CD4-positive, CD25-positive, alpha-beta regulatory T cell (primary cell): ENCODE measurements around the gene SEMA3A. TPM values are rescaled to one million over a fixed set of nuclear protein-coding genes. Genes with fewer than 3 reads are reported as not detected.

Experiments
- ATAC-seq, 2 donors: fragments of 150-1000 bp; cut with Tn5 transposase; one replicate each; pipeline ENCODE4 v1.10.0; 2021; ENCODE audit warnings: low read depth in 2 of 2, moderate number of reproducible peaks in 2 of 2, moderate library complexity in 1 of 2
- DNase-seq, 3 donors: peaks; one replicate each; pipeline versions ENCODE4 v3.0.0 to v3.0.0-alpha.2; 2012 to 2022; ENCODE audit warnings: mixed read lengths in 1 of 3
- H3K27ac ChIP-seq: one replicate; pipeline ENCODE4 v1.7.0; 2013; ENCODE audit warnings: mild to moderate bottlenecking, low read length; ENCODE audit not compliant: insufficient read depth, poor library complexity, severe bottlenecking
- H3K27me3 ChIP-seq: one replicate; pipeline ENCODE4 v1.7.0; 2013; ENCODE audit warnings: low read length; ENCODE audit not compliant: control insufficient read depth, insufficient read depth
- H3K36me3 ChIP-seq: one replicate; pipeline ENCODE4 v1.7.0; 2013; ENCODE audit warnings: mild to moderate bottlenecking, low read length, moderate library complexity; ENCODE audit not compliant: control insufficient read depth, insufficient read depth
- H3K4me1 ChIP-seq: 2 replicates; pipeline ENCODE4 v1.7.0; 2013; ENCODE audit warnings: mild to moderate bottlenecking, low read length; ENCODE audit not compliant: insufficient read depth, control insufficient read depth, poor library complexity, severe bottlenecking
- H3K4me3 ChIP-seq: one replicate; pipeline ENCODE4 v1.7.0; 2013; ENCODE audit warnings: low read depth, mild to moderate bottlenecking, low read length, moderate library complexity
- H3K9me3 ChIP-seq, 2 experiments: 1 replicate in 1 of 2; 2 replicates in 1 of 2; pipeline ENCODE4 v1.7.0; 2013; ENCODE audit warnings: low read length in 2 of 2, mild to moderate bottlenecking in 1 of 2, moderate library complexity in 1 of 2; ENCODE audit not compliant: control insufficient read depth in 2 of 2
- H3K27ac Mint-ChIP-seq, 3 donors: one replicate each; pipeline ENCODE4 v1.8.0; 2020 to 2022; ENCODE audit warnings: mild to moderate bottlenecking in 3 of 3, mixed read lengths in 3 of 3, moderate library complexity in 2 of 3
- H3K27me3 Mint-ChIP-seq: one replicate; pipeline ENCODE4 v1.8.0; 2022; ENCODE audit warnings: mild to moderate bottlenecking, mixed read lengths
- H3K36me3 Mint-ChIP-seq: one replicate; pipeline ENCODE4 v1.8.0; 2020; ENCODE audit warnings: mixed read lengths
- H3K4me1 Mint-ChIP-seq, 4 donors: one replicate each; pipeline ENCODE4 v1.8.0; 2020 to 2022; ENCODE audit warnings: mixed read lengths in 4 of 4, mild to moderate bottlenecking in 1 of 4
- H3K4me3 Mint-ChIP-seq, 4 donors: one replicate each; pipeline ENCODE4 v1.8.0; 2020 to 2022; ENCODE audit warnings: mild to moderate bottlenecking in 4 of 4, mixed read lengths in 4 of 4, moderate library complexity in 3 of 4
- H3K9me3 Mint-ChIP-seq, 7 donors: one replicate each; pipeline ENCODE4 v1.8.0; 2020 to 2022; ENCODE audit warnings: mixed read lengths in 7 of 7, mild to moderate bottlenecking in 3 of 7, moderate library complexity in 2 of 7
- polyA plus RNA-seq, 4 donors: library from polyadenylated mRNA; unstranded; fragments of 300-500 nt; fragmentation: Illumina TruSeq; gene quantifications; one replicate each; pipeline ENCODE4 v1.2.3, GENCODE V29; 2021
- total RNA-seq: library from RNA; stranded (reverse); gene quantifications from one replicate; pipeline ENCODE4 v1.2.3, GENCODE V29; 2022

The SEMA3A gene
- total and polyA plus RNA-seq, 5 donors from 2014 or later, result not detected

GRCh38 chr7:84210301-84210700 is 15.7 kb upstream of the SEMA3A start:
- Mint-ChIP-seq H3K4me1 (no peaks in the 10 kb centered on the region), H3K4me3 (no peak overlapping the region), H3K27ac (no peak overlapping the region), H3K36me3 (no peaks in the 10 kb centered on the region), H3K27me3 (no peaks in the 10 kb centered on the region), H3K9me3 (peaks cover 0 to 8% (median under 1%) of the 10 kb centered on the region in 7 donors)
- no peaks in the 10 kb centered on the region for H3K27me3 ChIP-seq
- no peak for DNase-seq
- no peaks in the 10 kb centered on the region for H3K36me3 ChIP-seq
- H3K9me3 ChIP-seq, result no peaks in the 10 kb centered on the region
- H3K27ac ChIP-seq, result no peak overlapping the region
- ATAC-seq, result no peak
- H3K4me1 ChIP-seq, result no peaks in the 10 kb centered on the region
- H3K4me3 ChIP-seq, result no peak overlapping the region

GRCh38 chr7:84209006-84209405 is 14.4 kb upstream of the SEMA3A start:
- no peaks in the 10 kb centered on the region for H3K4me1 ChIP-seq
- H3K36me3 Mint-ChIP-seq, result no peaks in the 10 kb centered on the region
- H3K9me3 ChIP-seq, result peaks cover 0 to 4% of the 10 kb centered on the region in 2 experiments
- H3K36me3 ChIP-seq, result no peaks in the 10 kb centered on the region
- DNase-seq (no peak), ATAC-seq (no peak)
- no peak overlapping the region for H3K27ac ChIP-seq
- no peak overlapping the region for H3K27ac Mint-ChIP-seq
- H3K27me3 ChIP-seq, result no peaks in the 10 kb centered on the region
- H3K4me3 Mint-ChIP-seq, result no peak overlapping the region
- H3K4me1 Mint-ChIP-seq, result no peaks in the 10 kb centered on the region
- H3K9me3 Mint-ChIP-seq, result peaks cover 0 to 6% (median 0%) of the 10 kb centered on the region in 7 donors
- H3K27me3 Mint-ChIP-seq, result no peaks in the 10 kb centered on the region
- no peak overlapping the region for H3K4me3 ChIP-seq

GRCh38 chr7:84207615-84208014 is 13.0 kb upstream of the SEMA3A start:
- Mint-ChIP-seq H3K4me1 (no peaks in the 10 kb centered on the region), H3K27me3 (no peaks in the 10 kb centered on the region), H3K9me3 (peaks cover 0 to 10% (median 0%) of the 10 kb centered on the region in 7 donors), H3K4me3 (no peak overlapping the region), H3K36me3 (no peaks in the 10 kb centered on the region), H3K27ac (no peak overlapping the region)
- Histone ChIP-seq H3K27ac (no peak overlapping the region), H3K27me3 (no peaks in the 10 kb centered on the region), H3K36me3 (no peaks in the 10 kb centered on the region), H3K4me3 (no peak overlapping the region), H3K9me3 (peaks cover 0 to 4% of the 10 kb centered on the region in 2 experiments), H3K4me1 (no peaks in the 10 kb centered on the region)
- no peak for ATAC-seq
- DNase-seq, result no peak

- DNase-seq (no peak), ATAC-seq (no peak)
- H3K27ac ChIP-seq, result no peak overlapping the region
- no peaks in the 10 kb centered on the region for H3K27me3 ChIP-seq
- no peak overlapping the region for H3K4me3 ChIP-seq
- Mint-ChIP-seq H3K4me3 (no peak overlapping the region), H3K4me1 (no peaks in the 10 kb centered on the region), H3K9me3 (peaks cover 0 to 10% (median 0%) of the 10 kb centered on the region in 7 donors), H3K27me3 (no peaks in the 10 kb centered on the region), H3K36me3 (no peaks in the 10 kb centered on the region), H3K27ac (no peak overlapping the region)
- no peaks in the 10 kb centered on the region for H3K4me1 ChIP-seq
- no peaks in the 10 kb centered on the region for H3K36me3 ChIP-seq
- H3K9me3 ChIP-seq, result peaks cover 0 to 4% of the 10 kb centered on the region in 2 experiments
Measured at GRCh38 chr7:84207025-84207424, 12.4 kb upstream of the SEMA3A start.

GRCh38 chr7:84204655-84205054 is 10.1 kb upstream of the SEMA3A start:
- Mint-ChIP-seq H3K27ac (no peak overlapping the region), H3K4me3 (no peak overlapping the region), H3K27me3 (no peaks in the 10 kb centered on the region), H3K36me3 (no peaks in the 10 kb centered on the region), H3K9me3 (peaks cover 0 to 9% (median 0%) of the 10 kb centered on the region in 7 donors), H3K4me1 (no peaks in the 10 kb centered on the region)
- Histone ChIP-seq H3K4me3 (no peak overlapping the region), H3K9me3 (peaks cover 0 to 4% of the 10 kb centered on the region in 2 experiments), H3K4me1 (no peaks in the 10 kb centered on the region), H3K36me3 (no peaks in the 10 kb centered on the region), H3K27ac (no peak overlapping the region), H3K27me3 (no peaks in the 10 kb centered on the region)
- ATAC-seq, result no peak
- DNase-seq, result no peak

- H3K36me3 ChIP-seq, result no peaks in the 10 kb centered on the region
- H3K4me1 ChIP-seq, result no peaks in the 10 kb centered on the region
- DNase-seq (no peak), ATAC-seq (no peak)
- Mint-ChIP-seq H3K9me3 (peaks cover 0 to 9% (median 0%) of the 10 kb centered on the region in 7 donors), H3K27ac (no peak overlapping the region), H3K4me1 (no peaks in the 10 kb centered on the region), H3K36me3 (no peaks in the 10 kb centered on the region), H3K4me3 (no peak overlapping the region), H3K27me3 (no peaks in the 10 kb centered on the region)
- H3K9me3 ChIP-seq, result peaks cover 0 to 4% of the 10 kb centered on the region in 2 experiments
- H3K4me3 ChIP-seq, result no peak overlapping the region
- no peak overlapping the region for H3K27ac ChIP-seq
- no peaks in the 10 kb centered on the region for H3K27me3 ChIP-seq
Measured at GRCh38 chr7:84202855-84203254, 8.3 kb upstream of the SEMA3A start.

- Mint-ChIP-seq H3K27ac (no peak overlapping the region), H3K36me3 (no peaks in the 10 kb centered on the region), H3K27me3 (no peaks in the 10 kb centered on the region), H3K4me1 (peaks cover 0 to 3% (median 0%) of the 10 kb centered on the region in 4 donors), H3K9me3 (peaks cover 0 to 8% (median 0%) of the 10 kb centered on the region in 7 donors), H3K4me3 (no peak overlapping the region)
- DNase-seq (no peak), ATAC-seq (no peak)
- no peaks in the 10 kb centered on the region for H3K36me3 ChIP-seq
- no peaks in the 10 kb centered on the region for H3K27me3 ChIP-seq
- peaks cover 0 to 4% of the 10 kb centered on the region in 2 experiments for H3K9me3 ChIP-seq
- no peak overlapping the region for H3K4me3 ChIP-seq
- H3K4me1 ChIP-seq, result no peaks in the 10 kb centered on the region
- H3K27ac ChIP-seq, result no peak overlapping the region
Measured at GRCh38 chr7:84200859-84201258, 6.3 kb upstream of the SEMA3A start.

- no peak overlapping the region for H3K27ac Mint-ChIP-seq
- Histone ChIP-seq H3K4me3 (no peak overlapping the region), H3K9me3 (peaks cover 0 to 1% of the 10 kb centered on the region in 2 experiments), H3K36me3 (no peaks in the 10 kb centered on the region), H3K27ac (no peak overlapping the region), H3K27me3 (no peaks in the 10 kb centered on the region), H3K4me1 (no peaks in the 10 kb centered on the region)
- no peak overlapping the region for H3K4me3 Mint-ChIP-seq
- no peak for DNase-seq
- no peaks in the 10 kb centered on the region for H3K36me3 Mint-ChIP-seq
- no peaks in the 10 kb centered on the region for H3K27me3 Mint-ChIP-seq
- H3K9me3 Mint-ChIP-seq, result peaks cover 0 to 8% (median 1%) of the 10 kb centered on the region in 7 donors
- ATAC-seq, result no peak
- H3K4me1 Mint-ChIP-seq, result peaks cover 0 to 19% (median 4%) of the 10 kb centered on the region in 4 donors
Measured at GRCh38 chr7:84199216-84199615, 4.6 kb upstream of the SEMA3A start.
